Gastroesophageal sphincter (tissue), 3 donors: Measurements from ENCODE around the gene PARP8.

Source experiments
- POLR2A ChIP-seq, 2 donors: fragments of 450-650 bp; IDR thresholded peaks; one replicate each; pipeline ENCODE4 v1.6.1; 2017; ENCODE audit warnings: antibody characterized with exemption in 2 of 2, mild to moderate bottlenecking in 2 of 2, moderate library complexity in 1 of 2
- TF ChIP-seq, protein P1 (sequence below), 4 experiments: fragments of 200-600 bp in 2 of 4; fragments of 450-650 bp in 2 of 4; sonication (generic) in 1 of 4; IDR thresholded peaks; one replicate each; pipeline ENCODE4 v1.5.1; 2017 to 2019; ENCODE audit warnings: antibody characterized with exemption in 4 of 4, mild to moderate bottlenecking in 2 of 4, moderate library complexity in 2 of 4

- TF ChIP-seq POLR2A (IDR thresholded peaks at IDR 0.05) = no peak
- TF ChIP-seq, protein P1, sequence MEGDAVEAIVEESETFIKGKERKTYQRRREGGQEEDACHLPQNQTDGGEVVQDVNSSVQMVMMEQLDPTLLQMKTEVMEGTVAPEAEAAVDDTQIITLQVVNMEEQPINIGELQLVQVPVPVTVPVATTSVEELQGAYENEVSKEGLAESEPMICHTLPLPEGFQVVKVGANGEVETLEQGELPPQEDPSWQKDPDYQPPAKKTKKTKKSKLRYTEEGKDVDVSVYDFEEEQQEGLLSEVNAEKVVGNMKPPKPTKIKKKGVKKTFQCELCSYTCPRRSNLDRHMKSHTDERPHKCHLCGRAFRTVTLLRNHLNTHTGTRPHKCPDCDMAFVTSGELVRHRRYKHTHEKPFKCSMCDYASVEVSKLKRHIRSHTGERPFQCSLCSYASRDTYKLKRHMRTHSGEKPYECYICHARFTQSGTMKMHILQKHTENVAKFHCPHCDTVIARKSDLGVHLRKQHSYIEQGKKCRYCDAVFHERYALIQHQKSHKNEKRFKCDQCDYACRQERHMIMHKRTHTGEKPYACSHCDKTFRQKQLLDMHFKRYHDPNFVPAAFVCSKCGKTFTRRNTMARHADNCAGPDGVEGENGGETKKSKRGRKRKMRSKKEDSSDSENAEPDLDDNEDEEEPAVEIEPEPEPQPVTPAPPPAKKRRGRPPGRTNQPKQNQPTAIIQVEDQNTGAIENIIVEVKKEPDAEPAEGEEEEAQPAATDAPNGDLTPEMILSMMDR (IDR thresholded peaks at IDR 0.05) = no peak
Measured at GRCh38 chr5:50703367-50703666, 36.9 kb downstream of the PARP8 start.
